Spleen (tissue), 11 donors: ENCODE data around the gene C2orf15. TPM values are rescaled to one million over a fixed set of nuclear protein-coding genes. Genes with fewer than 3 reads are reported as not detected.

Experiments used
- DNase-seq: peaks from one replicate; pipeline ENCODE4 v3.0.0-alpha.2; 2020
- H3K27ac ChIP-seq, 8 donors: fragments of 200-600 bp; sonication (generic) in 7 of 8; 1 replicate in 4 of 8; 2 replicates in 4 of 8; pipeline versions ENCODE4 v1.5.0 to v1.8.0; 2016 to 2021; ENCODE audit warnings: inconsistent platforms in 4 of 8, mild to moderate bottlenecking in 4 of 8, moderate library complexity in 1 of 8
- H3K27me3 ChIP-seq, 7 donors: fragments of 200-600 bp; sonication (generic) in 6 of 7; replicated peaks in 1 of 7; 1 replicate in 4 of 7; 2 replicates in 3 of 7; pipeline versions ENCODE4 v1.5.0 to v1.8.0; 2016 to 2021; ENCODE audit warnings: inconsistent platforms in 3 of 7, mild to moderate bottlenecking in 1 of 7
- H3K36me3 ChIP-seq, 6 donors: fragments of 200-600 bp; sonication (generic) in 5 of 6; 1 replicate in 4 of 6; 2 replicates in 2 of 6; pipeline versions ENCODE4 v1.5.0 to v1.8.0; 2016 to 2021; ENCODE audit warnings: inconsistent platforms in 2 of 6
- H3K4me1 ChIP-seq, 6 donors: fragments of 200-600 bp; sonication (generic) in 5 of 6; 1 replicate in 3 of 6; 2 replicates in 3 of 6; pipeline versions ENCODE4 v1.5.0 to v1.8.0; 2016 to 2021; ENCODE audit warnings: inconsistent platforms in 3 of 6
- H3K4me3 ChIP-seq, 8 donors: fragments of 200-600 bp; sonication (generic) in 7 of 8; 1 replicate in 4 of 8; 2 replicates in 4 of 8; pipeline versions ENCODE4 v1.5.0 to v1.8.0; 2016 to 2021; ENCODE audit warnings: inconsistent platforms in 4 of 8, mild to moderate bottlenecking in 4 of 8, moderate library complexity in 2 of 8
- H3K9me3 ChIP-seq, 8 donors: fragments of 200-600 bp; sonication (generic) in 7 of 8; 1 replicate in 4 of 8; 2 replicates in 4 of 8; pipeline versions ENCODE4 v1.5.0 to v1.8.0; 2016 to 2021; ENCODE audit warnings: inconsistent platforms in 4 of 8
- CTCF ChIP-seq, 11 experiments: fragments of 200-600 bp in 7 of 11; fragments of 450-650 bp in 4 of 11; sonication (generic) in 4 of 11; IDR thresholded peaks in 8 of 11; conservative IDR thresholded peaks in 3 of 11; 1 replicate in 7 of 11; 2 replicates in 4 of 11; pipeline versions ENCODE4 v1.4.0 to v1.8.0; 2016 to 2021; ENCODE audit warnings: antibody characterized with exemption in 11 of 11, inconsistent platforms in 4 of 11, mild to moderate bottlenecking in 1 of 11
- POLR2A ChIP-seq, 3 donors: fragments of 450-650 bp; IDR thresholded peaks; one replicate each; pipeline ENCODE4 v1.5.1; 2017; ENCODE audit warnings: antibody characterized with exemption in 3 of 3, mild to moderate bottlenecking in 1 of 3
- POLR2AphosphoS5 ChIP-seq, 3 donors: sonication (generic); formaldehyde crosslinking; IDR thresholded peaks; one replicate each; pipeline ENCODE4 v1.5.1; 2017; ENCODE audit warnings: antibody characterized with exemption in 3 of 3
- WGBS, 5 donors: extraction: QIAGEN DNeasy Blood & Tissue Kit in 3 of 5; methylation state at CpG; one replicate each; pipeline versions ENCODE4 v1.1.5 to v1.1.7; 2013 to 2018; 5-methylcytosine and 5-hydroxymethylcytosine counted together
- intact Hi-C: fragments of 100-400 bp; cut with DNase I; formaldehyde crosslinking; loops from one replicate; pipeline ENCODE4 v1.15.0; 2023; ENCODE audit warnings: low total_unique reads
- polyA plus RNA-seq, 3 donors: library from polyadenylated mRNA; stranded (reverse); fragments of 200-250 nt; gene quantifications; one replicate each; pipeline ENCODE4 v1.2.1, GENCODE V29; 2013
- total RNA-seq, 7 donors: library from RNA; depleted of rRNA in 3 of 7; stranded (reverse); fragments of >200 nt in 3 of 7; fragmentation: NEBNext Ultra II Directional in 4 of 7; extraction: Animal tissue kit (Norgen Biotek cat#: 25700) in 4 of 7; gene quantifications; one replicate each; pipeline versions ENCODE4 v1.1.0 to v1.2.1, GENCODE V29; 2016 to 2021
- donor health status: healthy with polysubstance abuse.
- donor health status: DM: no; HTN: no; CAD: no; lungs with moderate emphysema.
- donor health status: DM: no; HTN: no; CAD: no.
- donor health status: Bipolar disorder and iron deficiency.
- donor health status: healthy.
- donor health status: DM: no; HTN: no; CAD: no.
- donor health status: DM: yes; HTN: yes; CAD: no.

C2orf15 gene
- total and polyA plus RNA-seq, 10 donors = 0.52 to 2.4 (median 1.4) TPM

GRCh38 chr2:99140860-99141109 is 722 bp upstream of the C2orf15 start:
- peak overlapping the region; percentile 79 to 97 (median 90) for H3K27ac ChIP-seq
- H3K27me3 ChIP-seq = no peaks in the 10 kb centered on the region
- H3K4me3 ChIP-seq = peak overlapping the region; percentile 66 to 96 (median 81)
- DNase-seq = no peak
- H3K36me3 ChIP-seq = no peaks in the 10 kb centered on the region
- intact Hi-C loops = no loop called here
- WGBS, 5 donors = 0 to 2% (median 0%) methylated on average over 20 to 21 of the region's 21 CpGs
- H3K9me3 ChIP-seq = no peaks in the 10 kb centered on the region
- TF ChIP-seq POLR2AphosphoS5 (IDR thresholded peaks at IDR 0.05) (no peak), POLR2A (IDR thresholded peaks at IDR 0.05) (peak in 1 of 3 donors; percentile 63)
- H3K4me1 ChIP-seq = peaks cover 0 to 36% (median 19%) of the 10 kb centered on the region in 6 donors

GRCh38 chr2:99150706-99151105 is 9.2 kb downstream of the C2orf15 start:
- intact Hi-C loops = no loop called here
- peak overlapping the region in 5 of 8 donors; percentile 31 to 60 (median 57) for H3K27ac ChIP-seq
- no peak overlapping the region for H3K4me3 ChIP-seq
- TF ChIP-seq POLR2A (IDR thresholded peaks at IDR 0.05) = no peak
- no peak for TF ChIP-seq CTCF (IDR thresholded peaks at IDR 0.05 in 8 of 11, conservative IDR thresholded peaks at IDR 0.05 in 3 of 11)
- TF ChIP-seq POLR2AphosphoS5 (IDR thresholded peaks at IDR 0.05) = no peak
- no peaks in the 10 kb centered on the region for H3K36me3 ChIP-seq
- no peaks in the 10 kb centered on the region for H3K27me3 ChIP-seq
- peaks cover 7 to 49% (median 14%) of the 10 kb centered on the region in 6 donors for H3K4me1 ChIP-seq
- no peak for DNase-seq
- H3K9me3 ChIP-seq = no peaks in the 10 kb centered on the region
- 58 to 78% (median 65%) methylated on average over 1 of the region's 1 CpG for WGBS, 5 donors

GRCh38 chr2:99152199-99152895 is 10.8 kb downstream of the C2orf15 start:
- 80 to 88% (median 86%) methylated on average over 7 of the region's 7 CpGs for WGBS, 5 donors
- H3K27ac ChIP-seq = no peak overlapping the region
- TF ChIP-seq CTCF (IDR thresholded peaks at IDR 0.05 in 8 of 11, conservative IDR thresholded peaks at IDR 0.05 in 3 of 11) (no peak), POLR2AphosphoS5 (IDR thresholded peaks at IDR 0.05) (no peak)
- H3K36me3 ChIP-seq = peaks cover 0 to 8% (median 0%) of the 10 kb centered on the region in 6 donors
- H3K9me3 ChIP-seq = no peaks in the 10 kb centered on the region
- DNase-seq = no peak
- H3K4me1 ChIP-seq = peaks cover 19 to 66% (median 31%) of the 10 kb centered on the region in 6 donors
- no peak overlapping the region for H3K4me3 ChIP-seq
- no peaks in the 10 kb centered on the region for H3K27me3 ChIP-seq
- intact Hi-C loops = no loop called here

GRCh38 chr2:99153921-99154604 is 12.6 kb downstream of the C2orf15 start:
- peak overlapping the region; percentile 66 to 87 (median 74) for H3K4me3 ChIP-seq
- H3K36me3 ChIP-seq = peaks cover 0 to 22% (median 9%) of the 10 kb centered on the region in 6 donors
- peaks cover 19 to 71% (median 33%) of the 10 kb centered on the region in 6 donors for H3K4me1 ChIP-seq
- intact Hi-C loops = no loop called here
- DNase-seq = no peak
- no peaks in the 10 kb centered on the region for H3K27me3 ChIP-seq
- TF ChIP-seq POLR2AphosphoS5 (IDR thresholded peaks at IDR 0.05) = no peak
- TF ChIP-seq POLR2A (IDR thresholded peaks at IDR 0.05) = no peak
- 43 to 48% (median 44%) methylated on average over 12 of the region's 12 CpGs for WGBS, 5 donors
- peak overlapping the region; percentile 89 to 97 (median 94) for H3K27ac ChIP-seq
- H3K9me3 ChIP-seq = no peaks in the 10 kb centered on the region
